Smooth muscle cell (in vitro differentiated cells): ENCODE results near the gene MROH2A. TPM values are rescaled to one million over a fixed set of nuclear protein-coding genes. Genes with fewer than 3 reads are reported as not detected.
A peak's percentile ranks its signal among the peaks of the same experiment; 100 is the strongest.

Source experiments
- DNase-seq: peaks from one replicate; lab custom pipeline; 2025; ENCODE audit not compliant: unreplicated experiment; lab: John Stamatoyannopoulos, UW
- H2AFZ ChIP-seq: fragments of 200-600 bp; sonication (generic); 2 replicates; pipeline ENCODE4 v1.6.0; 2016; ENCODE audit warnings: antibody characterized with exemption, low read depth, mild to moderate bottlenecking
- H3F3A ChIP-seq: fragments of 200-600 bp; sonication (generic); 2 replicates; pipeline ENCODE4 v1.6.0; 2017; ENCODE audit warnings: antibody characterized with exemption, low read depth
- H3K27ac ChIP-seq: fragments of 200-600 bp; sonication (generic); 2 replicates; pipeline ENCODE4 v1.5.1; 2016; ENCODE audit warnings: low read depth, mild to moderate bottlenecking
- H3K27me3 ChIP-seq: fragments of 200-600 bp; sonication (generic); 2 replicates; pipeline ENCODE4 v1.6.1; 2016; ENCODE audit warnings: low read depth, mild to moderate bottlenecking
- H3K36me3 ChIP-seq: fragments of 200-600 bp; sonication (generic); 2 replicates; pipeline ENCODE4 v1.5.1; 2016; ENCODE audit warnings: low read depth
- H3K4me1 ChIP-seq: fragments of 200-600 bp; sonication (generic); 2 replicates; pipeline ENCODE4 v1.5.1; 2016; ENCODE audit warnings: low read depth
- H3K4me2 ChIP-seq: fragments of 200-600 bp; sonication (generic); 2 replicates; pipeline ENCODE4 v1.6.0; 2016; ENCODE audit warnings: mild to moderate bottlenecking
- H3K4me3 ChIP-seq: fragments of 200-600 bp; sonication (generic); 2 replicates; pipeline ENCODE4 v1.5.1; 2016; ENCODE audit warnings: mild to moderate bottlenecking
- H3K79me2 ChIP-seq: fragments of 200-600 bp; sonication (generic); 2 replicates; pipeline ENCODE4 v1.6.0; 2016; ENCODE audit warnings: low read depth, mild to moderate bottlenecking
- H3K9ac ChIP-seq: fragments of 200-600 bp; sonication (generic); 2 replicates; pipeline ENCODE4 v1.6.0; 2016; ENCODE audit warnings: low read depth
- H3K9me3 ChIP-seq: fragments of 200-600 bp; sonication (generic); replicated peaks from 2 replicates; pipeline ENCODE4 v1.5.1; 2016; ENCODE audit warnings: low read depth
- H4K20me1 ChIP-seq: fragments of 200-600 bp; sonication (generic); 2 replicates; pipeline ENCODE4 v1.6.0; 2016; ENCODE audit warnings: low read depth
- CTCF ChIP-seq: fragments of 200-600 bp; sonication (generic); IDR thresholded peaks from 2 replicates; pipeline ENCODE4 v1.5.1; 2017; ENCODE audit warnings: borderline replicate concordance, mild to moderate bottlenecking, antibody characterized with exemption; ENCODE audit not compliant: insufficient read depth, poor library complexity, severe bottlenecking
- WGBS: methylation state at CpG from one replicate; pipeline ENCODE4 v1.1.7; 2016; ENCODE audit warnings: low lambda C conversion rate; 5-methylcytosine and 5-hydroxymethylcytosine counted together
- polyA plus RNA-seq: library from polyadenylated mRNA; unstranded; fragments of >200 nt; fragmentation: Nextera tagmentation; extraction: Ambion mirVana; gene quantifications from 2 replicates; pipeline ENCODE4 v1.2.1, GENCODE V29; 2016
- total RNA-seq: library from RNA; depleted of rRNA; stranded (reverse); fragments of >200 nt; gene quantifications from 2 replicates; pipeline ENCODE4 v1.2.3, GENCODE V29; 2014

The MROH2A gene
- total and polyA plus RNA-seq, 2 experiments from 2014 or later, result not detected

- TF ChIP-seq CTCF, result no peak
- Histone ChIP-seq H3K27me3 (no peaks in the 10 kb centered on the region), H3K9ac (no peak overlapping the region), H3K4me3 (no peak overlapping the region), H3K27ac (peak overlapping the region; percentile 77), H3K4me2 (peak overlapping the region; percentile 34), H3K36me3 (no peaks in the 10 kb centered on the region), H3K79me2 (no peaks in the 10 kb centered on the region), H2AFZ (peak overlapping the region; percentile 5), H4K20me1 (no peaks in the 10 kb centered on the region), H3K4me1 (no peaks in the 10 kb centered on the region), H3K9me3 (no peaks in the 10 kb centered on the region), H3F3A (no peaks in the 10 kb centered on the region)
- WGBS, result 65% methylated on average over 3 of the region's 3 CpGs
- no peak for DNase-seq
These were observed 13.4 kb upstream of the MROH2A start for GRCh38 chr2:233764761-233765160.

GRCh38 chr2:233766416-233766815 is 11.7 kb upstream of the MROH2A start:
- Histone ChIP-seq H4K20me1 (no peaks in the 10 kb centered on the region), H3K4me2 (no peak overlapping the region), H3K36me3 (no peaks in the 10 kb centered on the region), H3K27me3 (no peaks in the 10 kb centered on the region), H3F3A (no peaks in the 10 kb centered on the region), H3K4me3 (no peak overlapping the region), H3K27ac (no peak overlapping the region), H3K4me1 (no peaks in the 10 kb centered on the region), H3K9ac (no peak overlapping the region), H2AFZ (no peak overlapping the region), H3K79me2 (no peaks in the 10 kb centered on the region), H3K9me3 (no peaks in the 10 kb centered on the region)
- WGBS, result 85% methylated on average over 4 of the region's 4 CpGs
- no peak for TF ChIP-seq CTCF
- no peak for DNase-seq

- H3K4me3 ChIP-seq, result no peak overlapping the region
- no peaks in the 10 kb centered on the region for H3K36me3 ChIP-seq
- H3K79me2 ChIP-seq, result no peaks in the 10 kb centered on the region
- H3K9ac ChIP-seq, result no peak overlapping the region
- H3K4me2 ChIP-seq, result no peak overlapping the region
- no peaks in the 10 kb centered on the region for H3F3A ChIP-seq
- DNase-seq, result no peak
- H3K27me3 ChIP-seq, result no peaks in the 10 kb centered on the region
- H3K4me1 ChIP-seq, result no peaks in the 10 kb centered on the region
- no peaks in the 10 kb centered on the region for H4K20me1 ChIP-seq
- H3K27ac ChIP-seq, result no peak overlapping the region
- WGBS, result 88% methylated on average over 4 of the region's 4 CpGs
- no peaks in the 10 kb centered on the region for H3K9me3 ChIP-seq
- no peak overlapping the region for H2AFZ ChIP-seq
- TF ChIP-seq CTCF, result no peak
These were observed 10.1 kb upstream of the MROH2A start for GRCh38 chr2:233768076-233768475.

- no peak for DNase-seq
- Histone ChIP-seq H3K36me3 (no peaks in the 10 kb centered on the region), H3F3A (no peaks in the 10 kb centered on the region), H3K27me3 (no peaks in the 10 kb centered on the region), H3K4me1 (no peaks in the 10 kb centered on the region), H3K27ac (no peak overlapping the region), H2AFZ (no peak overlapping the region), H4K20me1 (no peaks in the 10 kb centered on the region), H3K79me2 (no peaks in the 10 kb centered on the region), H3K9me3 (no peaks in the 10 kb centered on the region), H3K4me3 (no peak overlapping the region), H3K9ac (no peak overlapping the region), H3K4me2 (no peak overlapping the region)
- TF ChIP-seq CTCF, result no peak
- WGBS, result 93% methylated on average over 9 of the region's 9 CpGs
These were observed 8.9 kb upstream of the MROH2A start for GRCh38 chr2:233769260-233769659.
